Neuronal stem cell (in vitro differentiated cells): ENCODE measurements around the gene IFT122.

ENCODE experiments used
- DNase-seq: peaks from one replicate; pipeline ENCODE4 v3.0.0-alpha.2; 2013; ENCODE audit warnings: low spot score
- H2AFZ ChIP-seq: one replicate; pipeline ENCODE4 v1.6.1; 2013; ENCODE audit warnings: mild to moderate bottlenecking, low read length, inconsistent platforms
- H2AK5ac ChIP-seq: 2 replicates; pipeline ENCODE4 v1.6.1; 2013; ENCODE audit warnings: low read depth, mild to moderate bottlenecking, inconsistent platforms, low read length, moderate library complexity, mixed read lengths
- H2BK120ac ChIP-seq: 2 replicates; pipeline ENCODE4 v1.6.1; 2013; ENCODE audit warnings: low read depth, mild to moderate bottlenecking, inconsistent platforms, low read length, moderate library complexity, mixed read lengths
- H2BK12ac ChIP-seq: one replicate; pipeline ENCODE4 v1.6.1; 2013; ENCODE audit warnings: low read length, inconsistent platforms
- H2BK15ac ChIP-seq: 2 replicates; pipeline ENCODE4 v1.6.1; 2013; ENCODE audit warnings: mild to moderate bottlenecking, low read length, inconsistent platforms, mixed read lengths
- H2BK5ac ChIP-seq: one replicate; pipeline ENCODE4 v1.6.1; 2013; ENCODE audit warnings: inconsistent platforms, mild to moderate bottlenecking, low read length, moderate library complexity
- H3K14ac ChIP-seq: one replicate; pipeline ENCODE4 v1.6.1; 2013; ENCODE audit warnings: low read length, inconsistent platforms
- H3K18ac ChIP-seq: 2 replicates; pipeline ENCODE4 v1.6.1; 2013; ENCODE audit warnings: low read length, inconsistent platforms
- H3K23ac ChIP-seq: 2 replicates; pipeline ENCODE4 v1.6.1; 2013; ENCODE audit warnings: low read depth, mild to moderate bottlenecking, mixed read lengths, low read length, inconsistent platforms; ENCODE audit not compliant: poor library complexity
- H3K27ac ChIP-seq: replicated peaks from 3 replicates; pipeline ENCODE4 v1.5.1; 2013; ENCODE audit warnings: low read length, inconsistent platforms
- H3K27me3 ChIP-seq, 3 experiments: 2 replicates each; pipeline ENCODE4 v1.6.1; 2013; ENCODE audit warnings: low read length in 3 of 3, mild to moderate bottlenecking in 2 of 3, inconsistent platforms in 1 of 3, low read depth in 1 of 3, mixed read lengths in 1 of 3, moderate library complexity in 1 of 3; ENCODE audit not compliant: control insufficient read depth in 3 of 3, insufficient read depth in 3 of 3
- H3K36me3 ChIP-seq, 2 donors: replicated peaks in 1 of 2; 2 replicates each; pipeline ENCODE4 v1.6.1; 2013; ENCODE audit warnings: low read length in 2 of 2; ENCODE audit not compliant: control insufficient read depth in 2 of 2, insufficient read depth in 2 of 2
- H3K4ac ChIP-seq: 2 replicates; pipeline ENCODE4 v1.6.1; 2013; ENCODE audit warnings: inconsistent platforms, mild to moderate bottlenecking, low read length, moderate library complexity
- H3K4me1 ChIP-seq, 2 donors: 1 replicate in 1 of 2; 2 replicates in 1 of 2; pipeline ENCODE4 v1.6.1; 2013; ENCODE audit warnings: low read length in 2 of 2, low read depth in 1 of 2; ENCODE audit not compliant: control insufficient read depth in 2 of 2, insufficient read depth in 1 of 2
- H3K4me2 ChIP-seq: one replicate; pipeline ENCODE4 v1.6.1; 2013; ENCODE audit warnings: mild to moderate bottlenecking, low read length, inconsistent platforms; ENCODE audit not compliant: insufficient read depth, poor library complexity, severe bottlenecking
- H3K4me3 ChIP-seq, 2 donors: 2 replicates each; pipeline ENCODE4 v1.5.1; 2013; ENCODE audit warnings: low read length in 2 of 2, mild to moderate bottlenecking in 2 of 2, inconsistent platforms in 1 of 2, moderate library complexity in 1 of 2
- H3K79me1 ChIP-seq: one replicate; pipeline ENCODE4 v1.6.1; 2013; ENCODE audit warnings: low read depth, mild to moderate bottlenecking, inconsistent platforms, low read length, moderate library complexity
- H3K9ac ChIP-seq: one replicate; pipeline ENCODE4 v1.6.1; 2013; ENCODE audit warnings: mild to moderate bottlenecking, low read depth, low read length, inconsistent platforms; ENCODE audit not compliant: poor library complexity
- H3K9me3 ChIP-seq, 2 donors: replicated peaks in 1 of 2; 2 replicates each; pipeline versions ENCODE3 to v1.6.1; 2013; ENCODE audit warnings: low read length in 2 of 2, mild to moderate bottlenecking in 2 of 2, inconsistent platforms in 1 of 2, low read depth in 1 of 2, mixed read lengths in 1 of 2, moderate library complexity in 1 of 2; ENCODE audit not compliant: control insufficient read depth in 2 of 2, insufficient read depth in 1 of 2
- H4K8ac ChIP-seq: one replicate; pipeline ENCODE4 v1.6.1; 2013; ENCODE audit warnings: low read depth, mild to moderate bottlenecking, inconsistent platforms, low read length, moderate library complexity
- H4K91ac ChIP-seq: one replicate; pipeline ENCODE4 v1.6.1; 2013; ENCODE audit warnings: low read length, low read depth, mild to moderate bottlenecking, inconsistent platforms; ENCODE audit not compliant: poor library complexity
- WGBS, 2 donors: extraction: QIAGEN DNeasy Blood & Tissue Kit; methylation state at CpG; one replicate each; pipeline ENCODE4 v1.1.7; 2013; ENCODE audit warnings: missing lambda C conversion rate in 2 of 2, mixed read lengths in 1 of 2; ENCODE audit not compliant: insufficient read length in 2 of 2, insufficient replicate concordance in 1 of 2; ENCODE audit errors: extremely low coverage in 2 of 2; 5-methylcytosine and 5-hydroxymethylcytosine counted together

Gene IFT122

GRCh38 chr3:129415830-129416229 is 24.2 kb upstream of the IFT122 start:
- Histone ChIP-seq H3K27ac (no peak overlapping the region), H2BK5ac (no peak overlapping the region), H2AFZ (no peak overlapping the region), H3K36me3 (no peaks in the 10 kb centered on the region), H3K9me3 (no peaks in the 10 kb centered on the region), H2AK5ac (no peak overlapping the region), H3K79me1 (no peaks in the 10 kb centered on the region), H3K23ac (no peak overlapping the region), H3K14ac (no peak overlapping the region), H3K27me3 (no peaks in the 10 kb centered on the region), H3K4me3 (no peak overlapping the region), H4K8ac (no peak overlapping the region), H3K4me2 (no peak overlapping the region), H2BK15ac (no peak overlapping the region), H2BK120ac (no peak overlapping the region), H3K9ac (no peak overlapping the region), H3K4ac (no peak overlapping the region), H3K18ac (no peak overlapping the region), H2BK12ac (no peak overlapping the region), H4K91ac (no peak overlapping the region), H3K4me1 (no peaks in the 10 kb centered on the region)
- no peak for DNase-seq
- no CpG with 5 or more reads among the region's 6 CpGs for WGBS, 2 donors

- Histone ChIP-seq H3K79me1 (no peaks in the 10 kb centered on the region), H3K27ac (no peak overlapping the region), H2AK5ac (no peak overlapping the region), H3K4me1 (no peaks in the 10 kb centered on the region), H2BK12ac (no peak overlapping the region), H2BK15ac (no peak overlapping the region), H3K18ac (no peak overlapping the region), H3K9me3 (no peaks in the 10 kb centered on the region), H3K27me3 (no peaks in the 10 kb centered on the region), H2AFZ (no peak overlapping the region), H3K36me3 (no peaks in the 10 kb centered on the region), H4K8ac (no peak overlapping the region), H3K23ac (no peak overlapping the region), H2BK5ac (no peak overlapping the region), H2BK120ac (no peak overlapping the region), H3K4me3 (no peak overlapping the region), H4K91ac (no peak overlapping the region), H3K9ac (no peak overlapping the region), H3K4ac (no peak overlapping the region), H3K14ac (no peak overlapping the region), H3K4me2 (no peak overlapping the region)
- DNase-seq = no peak
- WGBS, 2 donors = no CpG with 5 or more reads among the region's 4 CpGs
Measured at GRCh38 chr3:129416415-129416814, 23.6 kb upstream of the IFT122 start.

- no peak overlapping the region for H2BK120ac ChIP-seq
- H3K4me1 ChIP-seq = no peaks in the 10 kb centered on the region
- no peak overlapping the region for H3K9ac ChIP-seq
- no peaks in the 10 kb centered on the region for H3K79me1 ChIP-seq
- H2BK12ac ChIP-seq = no peak overlapping the region
- H2AFZ ChIP-seq = no peak overlapping the region
- no peak overlapping the region for H3K27ac ChIP-seq
- no peak overlapping the region for H4K91ac ChIP-seq
- no peak overlapping the region for H3K14ac ChIP-seq
- H3K36me3 ChIP-seq = no peaks in the 10 kb centered on the region
- H4K8ac ChIP-seq = no peak overlapping the region
- no peak overlapping the region for H3K4ac ChIP-seq
- H3K4me2 ChIP-seq = no peak overlapping the region
- H3K9me3 ChIP-seq = no peaks in the 10 kb centered on the region
- DNase-seq = no peak
- H2BK15ac ChIP-seq = no peak overlapping the region
- H3K23ac ChIP-seq = no peak overlapping the region
- H3K27me3 ChIP-seq = no peaks in the 10 kb centered on the region
- H3K4me3 ChIP-seq = no peak overlapping the region
- H2AK5ac ChIP-seq = no peak overlapping the region
- no peak overlapping the region for H3K18ac ChIP-seq
- WGBS, 2 donors = no CpG with 5 or more reads among the region's 1 CpG
- no peak overlapping the region for H2BK5ac ChIP-seq
Measured at GRCh38 chr3:129417326-129417725, 22.7 kb upstream of the IFT122 start.

GRCh38 chr3:129418041-129418973 is 21.7 kb upstream of the IFT122 start:
- no peak overlapping the region for H2AK5ac ChIP-seq
- H2BK120ac ChIP-seq = no peak overlapping the region
- H4K8ac ChIP-seq = no peak overlapping the region
- no peaks in the 10 kb centered on the region for H3K79me1 ChIP-seq
- no peak overlapping the region for H3K23ac ChIP-seq
- no peak overlapping the region for H3K18ac ChIP-seq
- H2BK12ac ChIP-seq = no peak overlapping the region
- H3K36me3 ChIP-seq = no peaks in the 10 kb centered on the region
- no peak for DNase-seq
- H2AFZ ChIP-seq = no peak overlapping the region
- H2BK5ac ChIP-seq = peak overlapping the region; percentile 4
- no peak overlapping the region for H3K4ac ChIP-seq
- no peaks in the 10 kb centered on the region for H3K9me3 ChIP-seq
- H3K27ac ChIP-seq = no peak overlapping the region
- H3K4me1 ChIP-seq = no peaks in the 10 kb centered on the region
- H4K91ac ChIP-seq = no peak overlapping the region
- no CpG with 5 or more reads among the region's 14 CpGs for WGBS, 2 donors
- no peak overlapping the region for H3K4me3 ChIP-seq
- H3K27me3 ChIP-seq = no peaks in the 10 kb centered on the region
- H3K4me2 ChIP-seq = no peak overlapping the region
- H3K9ac ChIP-seq = no peak overlapping the region
- no peak overlapping the region for H2BK15ac ChIP-seq
- no peak overlapping the region for H3K14ac ChIP-seq
